ENCODE data around the gene MDFI. TPM values are rescaled to one million over a fixed set of nuclear protein-coding genes. Genes with fewer than 3 reads are reported as not detected.

The MDFI gene
- polyA plus RNA-seq, 1 experiment, result not detected

GRCh38 chr6:41683523-41684310 is 45.4 kb downstream of the MDFI start:
- Histone ChIP-seq H3K36me3 (ENCODE audit: control insufficient read depth, insufficient read depth, low read length) (peaks cover 13% of the 10 kb centered on the region), H3K27me3 (ENCODE audit: control insufficient read depth, insufficient read depth, low read length) (no peaks in the 10 kb centered on the region), H3K4me3 (ENCODE audit: low read depth, low read length) (peak overlapping the region; percentile 2; the same call in 1 of the 2 replicates)
- no peak for DNase-seq (ENCODE audit: low read depth)
- peak; percentile 96 for TF ChIP-seq CTCF (IDR thresholded peaks at IDR 0.05; ENCODE audit: insufficient read depth, low read depth, low read length)
- CTCF ChIA-PET, result interaction anchor here (0.5 to 11.5 kb wide), 51 partner anchors 9 to 672 kb away, joined by 3 to 211 read pairs (median 4); partner anchors contain the start of gene TOMM6
- POLR2A ChIA-PET, result no interaction called here

GRCh38 chr6:41684311-41685180 is 46.3 kb downstream of the MDFI start:
- POLR2A ChIA-PET, result no interaction called here

GRCh38 chr6:41685641-41686380 is 47.5 kb downstream of the MDFI start:
- no peak for DNase-seq (ENCODE audit: low read depth)
- Histone ChIP-seq H3K36me3 (ENCODE audit: control insufficient read depth, insufficient read depth, low read length) (peaks cover 17% of the 10 kb centered on the region), H3K4me3 (ENCODE audit: low read depth, low read length) (no peak overlapping the region), H3K27me3 (ENCODE audit: control insufficient read depth, insufficient read depth, low read length) (no peaks in the 10 kb centered on the region)
- ChIA-PET CTCF (interaction anchor here (1.1 to 11.5 kb wide), 12 partner anchors 10 to 315 kb away, joined by 3 to 211 read pairs (median 4); partner anchors contain the start of gene TOMM6), POLR2A (no interaction called here)
- no peak for TF ChIP-seq CTCF (IDR thresholded peaks at IDR 0.05; ENCODE audit: insufficient read depth, low read depth, low read length)

More at GRCh38 chr6:41684311-41685180, 46.3 kb downstream of the MDFI start:
- no peak for DNase-seq (ENCODE audit: low read depth)
- no peak overlapping the region for H3K4me3 ChIP-seq (ENCODE audit: low read depth, low read length)
- CTCF ChIA-PET, result interaction anchor here (0.6 to 11.5 kb wide), 40 partner anchors 8 to 671 kb away, joined by 3 to 211 read pairs (median 4); partner anchors contain the start of gene TOMM6
- no peaks in the 10 kb centered on the region for H3K27me3 ChIP-seq (ENCODE audit: control insufficient read depth, insufficient read depth, low read length)
- H3K36me3 ChIP-seq (ENCODE audit: control insufficient read depth, insufficient read depth, low read length), result peaks cover 14% of the 10 kb centered on the region
- TF ChIP-seq CTCF (IDR thresholded peaks at IDR 0.05; ENCODE audit: insufficient read depth, low read depth, low read length), result no peak

- ChIA-PET POLR2A (no interaction called here), CTCF (interaction anchor here (1.1 to 11.5 kb wide), 5 partner anchors 18 to 317 kb away, joined by 3 to 211 read pairs (median 11); partner anchors contain the start of gene TFEB)
- no peak for TF ChIP-seq CTCF (IDR thresholded peaks at IDR 0.05; ENCODE audit: insufficient read depth, low read depth, low read length)
- Histone ChIP-seq H3K36me3 (ENCODE audit: control insufficient read depth, insufficient read depth, low read length) (peaks cover 17% of the 10 kb centered on the region), H3K27me3 (ENCODE audit: control insufficient read depth, insufficient read depth, low read length) (no peaks in the 10 kb centered on the region), H3K4me3 (ENCODE audit: low read depth, low read length) (no peak overlapping the region)
- no peak for DNase-seq (ENCODE audit: low read depth)
Observed at GRCh38 chr6:41687501-41688175, 49.4 kb downstream of the MDFI start.
